ENCODE data around the gene EIF2S2.
"Not testable (repeated sequence)": the region's sequence is repeated elsewhere in the genome, so short reads cannot be mapped to it uniquely, and the experiment has no call there.

EIF2S2 gene

GRCh38 chr20:34111702-34112599, at the start of gene EIF2S2:
TSS of gene EIF2S2 (minus strand) at chr20:34112243. CDS start at chr20:34112110, 133 bp downstream.
- DNase-seq (ENCODE audit: low spot score) = peak; percentile 99

GRCh38 chr20:34157697-34158096, 45.7 kb upstream of the EIF2S2 start:
- not testable (repeated sequence) for DNase-seq (ENCODE audit: low spot score)

GRCh38 chr20:34155836-34156235, 43.8 kb upstream of the EIF2S2 start:
- no peak for DNase-seq (ENCODE audit: low spot score)

GRCh38 chr20:34153169-34153568, 41.1 kb upstream of the EIF2S2 start:
- not testable (repeated sequence) for DNase-seq (ENCODE audit: low spot score)

- not testable (repeated sequence) for DNase-seq (ENCODE audit: low spot score)
Measured at GRCh38 chr20:34152073-34152472, 40.0 kb upstream of the EIF2S2 start.

GRCh38 chr20:34150306-34151000, 38.4 kb upstream of the EIF2S2 start:
- DNase-seq (ENCODE audit: low spot score) = no peak

- DNase-seq (ENCODE audit: low spot score) = no peak
Measured at GRCh38 chr20:34145280-34145819, 33.3 kb upstream of the EIF2S2 start.

GRCh38 chr20:34143951-34144350, 31.9 kb upstream of the EIF2S2 start:
- no peak for DNase-seq (ENCODE audit: low spot score)

- no peak for DNase-seq (ENCODE audit: low spot score)
Measured at GRCh38 chr20:34142121-34142520, 30.1 kb upstream of the EIF2S2 start.

- no peak for DNase-seq (ENCODE audit: low spot score)
Measured at GRCh38 chr20:34141293-34141692, 29.2 kb upstream of the EIF2S2 start.

- not testable (repeated sequence) for DNase-seq (ENCODE audit: low spot score)
Measured at GRCh38 chr20:34135525-34136275, 23.7 kb upstream of the EIF2S2 start.

- DNase-seq (ENCODE audit: low spot score) = not testable (repeated sequence)
Measured at GRCh38 chr20:34133365-34133860, 21.4 kb upstream of the EIF2S2 start.

GRCh38 chr20:34132943-34133342, 20.9 kb upstream of the EIF2S2 start:
- DNase-seq (ENCODE audit: low spot score) = not testable (repeated sequence)

GRCh38 chr20:34132491-34132890, 20.4 kb upstream of the EIF2S2 start:
- not testable (repeated sequence) for DNase-seq (ENCODE audit: low spot score)

GRCh38 chr20:34131491-34131890, 19.4 kb upstream of the EIF2S2 start:
- DNase-seq (ENCODE audit: low spot score) = no peak

- DNase-seq (ENCODE audit: low spot score) = peak; percentile 87
Measured at GRCh38 chr20:34129518-34130162, 17.6 kb upstream of the EIF2S2 start.

- no peak for DNase-seq (ENCODE audit: low spot score)
Measured at GRCh38 chr20:34127792-34128191, 15.7 kb upstream of the EIF2S2 start.

GRCh38 chr20:34124469-34125249, 12.6 kb upstream of the EIF2S2 start:
- DNase-seq (ENCODE audit: low spot score) = no peak

GRCh38 chr20:34123309-34123708, 11.3 kb upstream of the EIF2S2 start:
- DNase-seq (ENCODE audit: low spot score) = no peak

GRCh38 chr20:34122274-34122980, 10.4 kb upstream of the EIF2S2 start:
- DNase-seq (ENCODE audit: low spot score) = no peak
